T47D (cell line): ENCODE results near the gene SLC25A6.

Experiments
- DNase-seq, 2 experiments: peaks; one replicate each; pipeline versions ENCODE4 v3.0.0 to v3.0.0-alpha.2; 2011 to 2012; ENCODE audit warnings: low read depth in 1 of 2, low spot score in 1 of 2
- JUND ChIP-seq: IDR thresholded peaks from 2 replicates; pipeline ENCODE4 v1.6.1; 2012; ENCODE audit warnings: low read depth
- in situ Hi-C: cut with HindIII; loops from 2 replicates; pipeline ENCODE4 v1.10.0; 2016; ENCODE audit warnings: low sequenced_read_pairs, low pct_unique_long_range_greater_than_20kb

The SLC25A6 gene

GRCh38 chrX:1401611-1402430, 9.9 kb upstream of the SLC25A6 start:
- in situ Hi-C loops = no loop called here
- no peak for TF ChIP-seq JUND
- no peak for DNase-seq

GRCh38 chrX:1400742-1401471, 9.0 kb upstream of the SLC25A6 start:
- peak in 1 of 2 experiments; percentile 64 for DNase-seq
- TF ChIP-seq JUND = no peak
- in situ Hi-C loops = no loop called here

DNA sequence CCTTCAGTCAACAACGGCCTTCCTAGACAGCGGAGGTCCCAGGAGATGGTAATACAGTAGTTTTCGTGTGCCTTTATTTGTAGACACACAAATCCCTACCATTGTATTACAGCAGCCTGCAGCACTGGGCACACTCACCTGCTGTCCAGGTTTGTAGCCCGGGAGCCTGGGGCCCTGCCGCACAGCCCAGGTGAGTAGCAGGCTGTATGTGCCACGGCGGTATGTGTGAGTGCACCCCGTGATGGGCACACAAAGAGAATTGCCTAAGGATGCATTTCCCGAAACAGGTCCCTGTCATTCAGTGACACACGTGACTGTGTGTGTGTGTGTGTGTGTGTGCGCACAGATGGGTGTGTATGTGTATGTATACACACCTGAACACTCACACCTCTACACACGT, 8.1 kb upstream of the SLC25A6 start:
- in situ Hi-C loops = no loop called here
- no peak for TF ChIP-seq JUND
- no peak for DNase-seq

- DNase-seq = no peak
- in situ Hi-C loops = no loop called here
- TF ChIP-seq JUND = no peak
These were observed 6.8 kb upstream of the SLC25A6 start for GRCh38 chrX:1398431-1399340.

DNA sequence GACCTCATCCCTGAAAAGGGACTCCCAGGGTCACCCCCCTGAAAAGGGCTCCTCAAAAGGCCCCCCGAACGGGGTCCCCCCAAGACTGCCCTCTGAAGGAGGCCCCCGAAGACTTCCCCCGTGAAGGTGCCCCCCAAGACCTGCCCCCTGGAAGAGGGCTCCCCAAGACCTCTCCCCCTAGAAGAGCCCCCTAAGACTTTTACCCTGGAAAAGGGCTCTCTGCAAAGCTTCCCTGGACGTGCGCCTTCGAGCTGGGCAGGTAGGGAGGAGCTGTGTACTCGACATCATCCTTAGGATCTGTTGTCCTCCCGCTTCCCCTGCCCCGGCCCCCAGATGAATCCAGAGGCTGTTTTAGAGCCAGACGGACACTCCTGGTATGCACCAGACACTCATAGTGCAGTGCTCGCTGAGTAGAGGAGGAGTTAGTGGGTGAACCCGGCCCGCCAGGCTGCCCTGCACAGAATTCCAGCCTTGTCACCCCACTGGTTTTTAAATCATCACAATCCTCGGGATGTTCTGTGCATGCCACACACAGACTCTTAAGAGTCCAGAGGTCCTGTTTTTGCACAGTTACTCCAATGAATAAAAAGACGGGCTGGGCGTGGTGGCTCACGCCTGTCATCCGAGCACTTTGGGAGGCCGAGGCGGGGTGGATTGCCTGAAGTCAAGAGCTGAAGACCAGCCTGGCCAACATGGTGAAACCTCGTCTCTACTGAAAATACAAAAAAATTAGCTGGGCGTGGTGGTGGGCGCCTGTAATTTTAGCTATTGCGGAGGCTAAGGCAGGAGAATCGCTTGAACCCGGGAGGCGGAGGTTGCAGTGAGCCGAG, 5.7 kb upstream of the SLC25A6 start:
- in situ Hi-C loops = no loop called here
- no peak for DNase-seq
- TF ChIP-seq JUND = no peak

GRCh38 chrX:1397001-1397400, 5.1 kb upstream of the SLC25A6 start:
- TF ChIP-seq JUND = no peak
- DNase-seq = no peak
- in situ Hi-C loops = no loop called here

DNA sequence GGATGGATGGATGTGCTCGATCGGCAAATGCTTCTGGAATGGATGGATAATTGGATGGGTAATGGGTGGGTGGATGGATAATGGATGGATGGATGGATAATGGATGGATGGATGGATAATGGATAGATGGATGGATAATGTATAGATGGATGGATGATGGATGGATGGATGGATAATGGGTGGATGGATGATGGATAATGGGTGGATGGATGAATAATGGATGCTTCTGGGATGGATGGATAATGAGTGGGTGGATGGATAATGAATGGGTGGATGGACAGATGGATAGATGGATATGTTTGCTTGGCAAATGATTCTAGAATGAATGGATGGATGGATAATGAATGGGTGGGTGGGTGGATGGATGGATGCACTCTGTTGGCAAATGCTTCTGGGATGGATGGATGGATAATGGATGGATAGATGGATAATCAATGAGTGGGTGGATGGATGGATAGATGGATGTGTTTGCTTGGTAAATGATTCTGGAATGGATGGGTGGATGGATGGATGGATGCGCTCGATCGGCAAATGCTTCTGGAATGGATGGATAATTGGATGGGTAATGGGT, 3.8 kb upstream of the SLC25A6 start:
- no peak for DNase-seq
- no peak for TF ChIP-seq JUND
- in situ Hi-C loops = no loop called here

DNA sequence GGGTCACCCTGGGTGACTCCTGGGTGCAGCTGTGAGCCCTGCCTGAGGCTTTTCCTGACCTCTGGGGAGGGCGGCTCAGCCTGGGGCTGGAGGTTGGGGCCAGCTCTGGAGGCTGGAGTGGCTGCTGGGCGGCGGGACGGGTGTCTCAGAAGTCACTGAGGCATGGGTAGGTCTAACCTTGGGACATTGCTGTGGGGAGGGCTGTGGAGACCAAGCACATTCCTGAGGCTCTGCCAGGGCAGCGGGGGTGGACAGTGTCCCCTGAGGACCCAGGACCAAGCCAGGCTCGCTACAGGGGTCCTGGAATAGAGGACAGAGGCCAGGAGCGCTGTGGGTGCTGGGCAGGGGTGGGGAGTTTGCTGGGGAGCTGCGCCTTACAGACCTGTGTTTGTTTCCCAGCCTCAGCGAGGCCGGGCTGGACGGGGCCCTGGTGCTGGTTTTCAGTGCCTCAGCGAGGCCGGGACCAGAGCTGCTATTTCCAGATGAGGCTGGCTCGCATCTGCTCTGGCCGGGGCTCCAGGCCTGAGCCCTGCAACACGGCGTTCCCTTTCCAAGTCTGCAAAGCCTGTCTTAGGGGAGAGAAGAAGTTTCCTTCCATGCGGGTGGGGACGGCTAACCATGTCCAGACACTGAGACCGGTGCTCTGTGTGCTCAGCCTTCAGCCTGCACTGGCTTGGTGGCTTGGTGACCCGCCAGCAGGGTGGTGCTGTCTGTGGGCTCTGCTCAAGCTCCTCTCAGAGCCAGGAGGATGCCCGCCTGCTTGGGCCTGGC, 3.0 kb upstream of the SLC25A6 start:
- in situ Hi-C loops = no loop called here
- DNase-seq = no peak
- TF ChIP-seq JUND = no peak

DNA sequence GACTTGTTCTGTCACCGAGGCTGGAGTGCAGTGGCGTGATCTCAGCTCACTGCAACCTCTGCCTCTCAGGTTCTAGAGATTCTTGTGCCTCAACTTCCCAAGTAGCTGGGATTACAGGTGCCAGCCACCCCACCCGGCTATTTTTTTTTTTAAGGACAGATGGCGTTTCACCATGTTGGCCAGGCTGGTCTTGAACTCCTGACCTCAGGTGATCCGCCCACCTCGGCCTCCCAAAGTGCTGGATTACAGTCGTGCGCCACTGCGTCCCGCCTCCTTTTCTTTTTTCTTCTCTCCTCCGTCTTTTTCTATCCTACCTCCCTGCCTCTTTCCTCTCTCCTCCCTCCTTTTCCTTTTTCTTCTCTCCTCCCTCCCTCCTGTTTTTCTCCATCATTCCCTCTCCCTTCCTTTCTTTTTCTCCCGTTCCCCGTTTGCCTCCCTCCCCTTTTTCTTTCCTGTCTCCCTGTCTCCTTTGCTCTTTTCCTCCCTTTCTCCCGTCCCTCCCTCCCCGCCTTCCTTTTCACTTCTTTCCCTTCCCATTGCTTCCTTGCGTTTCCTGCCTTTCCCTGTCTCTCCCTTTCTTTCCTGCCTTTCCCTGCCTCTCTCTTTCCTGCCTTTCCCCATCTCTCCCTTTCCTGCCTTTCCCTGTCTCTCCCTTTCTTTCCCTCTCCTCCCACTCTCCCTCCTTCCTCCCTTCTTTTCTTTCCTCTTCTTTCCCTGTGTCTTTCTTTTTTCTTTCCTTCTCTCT, 2.1 kb upstream of the SLC25A6 start:
- no peak for DNase-seq
- in situ Hi-C loops = no loop called here
- TF ChIP-seq JUND = no peak

DNA sequence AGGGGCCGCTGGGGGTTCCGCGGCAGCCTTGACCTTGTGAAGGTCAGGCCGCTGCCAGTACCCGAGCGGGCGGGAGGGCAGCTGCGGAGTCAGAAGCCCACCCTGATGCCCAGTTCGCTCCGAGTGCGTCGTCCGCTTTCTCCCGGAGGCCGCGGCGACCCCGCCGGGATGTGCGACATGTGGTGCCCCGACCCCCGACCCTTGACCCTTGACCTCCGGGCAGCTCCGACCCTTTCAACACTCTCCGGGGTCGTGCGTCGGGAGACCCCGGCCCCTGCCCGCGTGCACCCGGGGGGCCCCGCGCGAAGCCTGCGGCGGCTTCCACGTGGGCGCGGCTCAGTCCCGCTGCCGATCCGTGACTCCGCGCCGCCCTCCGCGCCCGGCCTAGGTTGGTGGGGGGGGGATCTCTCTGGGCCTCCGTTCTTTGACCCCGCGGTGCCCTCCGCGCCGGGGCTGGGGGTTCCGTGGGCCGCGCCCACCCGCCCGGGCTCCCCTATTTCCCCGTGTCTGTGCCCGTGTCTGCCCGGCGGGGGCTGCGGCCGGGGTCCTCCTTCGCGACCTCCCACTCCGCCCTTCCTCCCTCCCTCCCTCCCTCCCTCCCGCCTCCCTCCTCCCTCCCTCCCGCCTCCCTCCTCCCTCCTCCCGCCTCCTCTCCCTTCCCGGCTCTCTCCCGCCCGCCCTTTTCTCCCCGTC, 609 bp upstream of the SLC25A6 start:
- DNase-seq = peak; percentile 37 to 83

More for the DNA sequence above, 609 bp upstream of the SLC25A6 start:
- in situ Hi-C loops = no loop called here
- no peak for TF ChIP-seq JUND
